ENCODE data around the gene CYB561D2.

Gene CYB561D2

DNA sequence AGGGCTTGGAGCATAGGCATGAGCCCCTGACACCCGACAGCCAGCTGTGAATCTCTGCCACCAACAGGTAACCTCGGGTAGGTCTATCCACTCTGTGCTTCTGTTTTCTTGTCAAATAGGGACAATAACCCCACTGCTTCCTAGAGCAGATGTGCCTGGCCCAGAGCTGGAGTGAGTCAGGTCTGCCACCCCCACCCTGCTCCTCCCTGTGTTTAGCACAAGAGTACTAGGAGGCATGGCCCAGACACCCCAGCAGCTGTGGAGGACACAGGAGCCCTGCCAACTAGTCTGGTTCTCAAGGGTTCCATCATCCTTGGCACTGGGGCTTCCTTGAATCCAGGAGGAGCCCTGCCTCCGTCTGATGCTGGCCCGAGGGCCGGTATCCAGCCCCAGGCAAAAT, 42.4 kb downstream of the CYB561D2 start:
- FAIRE-seq, result no peak

DNA sequence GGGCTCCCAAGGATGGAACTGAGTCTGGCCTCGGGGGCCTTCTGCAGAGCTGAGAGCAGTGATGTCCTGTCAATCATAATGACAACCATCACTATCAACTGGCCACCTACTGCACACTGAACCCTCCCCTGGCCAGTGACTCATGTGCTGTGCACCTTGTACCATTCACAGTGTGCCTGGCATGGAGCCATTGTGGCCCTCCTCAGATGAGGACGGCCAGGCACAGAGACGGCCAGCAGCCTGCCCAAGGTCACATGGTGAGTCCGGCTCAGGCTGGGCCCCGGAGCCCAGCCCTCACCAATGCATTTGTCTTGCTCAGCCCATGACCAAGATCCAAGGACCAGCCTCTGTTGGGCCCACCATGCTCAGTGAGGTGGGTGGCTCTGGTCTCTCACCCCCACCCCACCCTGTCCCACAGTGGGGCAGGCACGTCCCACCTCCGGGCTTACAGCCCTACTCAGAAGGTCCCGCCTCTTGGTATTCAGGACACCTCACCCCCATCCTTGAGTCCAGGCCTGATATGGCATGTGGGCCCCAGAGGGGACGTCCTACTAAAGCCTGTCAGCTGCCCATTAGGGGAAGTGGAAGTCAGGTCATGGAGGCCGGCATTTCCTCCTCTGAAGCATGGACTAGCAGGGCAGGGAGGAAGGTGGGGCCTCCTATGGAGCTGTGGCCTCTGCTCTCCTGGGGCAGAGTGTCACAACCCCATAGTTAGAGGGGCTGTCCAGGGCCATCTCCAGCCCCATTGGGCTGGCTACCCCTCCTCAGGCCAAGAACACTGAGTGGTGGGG, 44.6 kb downstream of the CYB561D2 start:
- no peak for FAIRE-seq

DNA sequence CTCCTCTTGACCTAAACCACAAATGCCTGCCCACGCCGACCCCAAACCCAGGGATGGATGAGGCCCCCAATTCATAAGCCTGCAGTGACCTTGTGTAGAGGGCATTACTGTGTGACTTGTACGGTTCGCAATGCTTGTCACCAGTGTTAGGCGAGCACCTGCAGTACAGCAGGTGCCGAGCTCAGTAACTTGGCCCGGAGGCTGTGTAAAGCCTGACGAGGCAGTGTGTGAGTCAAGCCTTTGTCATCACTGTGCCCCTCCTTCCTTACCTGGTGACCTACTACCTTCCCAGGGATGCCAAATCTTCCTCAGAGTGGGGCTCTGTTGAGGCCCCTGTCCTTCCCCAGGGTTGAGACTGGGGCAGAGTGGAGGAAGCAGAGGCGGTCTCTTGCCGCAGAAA, 45.8 kb downstream of the CYB561D2 start:
- no peak for FAIRE-seq

DNA sequence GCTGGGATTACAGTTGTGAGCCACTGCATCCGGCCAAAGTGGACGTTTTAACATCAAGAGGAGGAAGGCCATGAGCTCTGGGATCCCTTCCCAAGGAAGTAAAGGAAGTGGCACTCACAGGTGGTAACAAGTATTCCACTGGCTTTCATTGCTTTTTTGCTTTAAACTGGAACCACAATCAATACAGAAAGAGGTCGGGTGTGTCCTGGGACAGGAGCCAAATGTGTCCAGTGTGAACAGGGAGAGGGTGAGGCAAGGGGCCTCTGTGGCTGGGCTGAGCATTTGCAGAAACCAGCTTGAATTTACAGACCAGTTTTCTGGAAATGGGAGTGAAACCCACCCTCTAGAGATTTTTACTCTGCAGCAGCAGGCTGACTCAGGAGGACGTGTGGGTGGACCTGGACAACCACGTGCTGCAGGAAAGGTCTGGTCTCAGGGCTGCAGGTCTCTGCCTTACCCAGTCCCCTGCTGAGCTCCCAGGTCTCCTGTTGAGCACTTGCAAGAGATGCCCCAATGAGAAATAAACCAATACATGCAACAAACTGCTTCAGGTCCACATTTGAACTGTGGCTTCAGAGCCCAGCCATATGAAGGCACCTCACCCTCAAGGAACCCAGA, 51.4 kb downstream of the CYB561D2 start:
- FAIRE-seq, result no peak

Data from islet of Langerhans (tissue), 1 donor.